K562 (cell line): Measurements from ENCODE around the gene LRRC25. TPM values are rescaled to one million over a fixed set of nuclear protein-coding genes. Genes with fewer than 3 reads are reported as not detected.

ENCODE experiments used
- ELF1 ChIP-seq: fragments of 200-800 bp; sonication (Bioruptor generic); IDR thresholded peaks from 2 replicates; pipeline ENCODE4 v1.6.1; 2016; ENCODE audit warnings: missing genetic modification characterization, missing compliant biosample characterization
- NCOA1 ChIP-seq: fragments of 450-650 bp; IDR thresholded peaks from 2 replicates; pipeline ENCODE4 v1.6.1; 2016; ENCODE audit warnings: low read depth
- SMARCC2 ChIP-seq: fragments of 450-650 bp; IDR thresholded peaks from 2 replicates; pipeline ENCODE4 v1.6.1; 2017; ENCODE audit warnings: antibody characterized with exemption, moderate library complexity, mild to moderate bottlenecking, low read depth
- polyA plus RNA-seq, 8 experiments: library from polyadenylated mRNA; depleted of rRNA in 4 of 8; stranded (reverse) in 5 of 8; unstranded in 3 of 8; fragments of >200 nt; fragmentation: Nextera tagmentation in 2 of 8; fragmentation: Illumina TruSeq in 1 of 8; extraction: Ambion mirVana in 2 of 8; extraction: Trizol in 1 of 8; gene quantifications; 2 replicates each; pipeline versions ENCODE4 v1.2.1 to v1.2.3, GENCODE V29; 2011 to 2014; ENCODE audit warnings: inconsistent platforms in 1 of 8, missing spikeins in 1 of 8
- total RNA-seq, 7 experiments: library from RNA; depleted of rRNA in 6 of 7; stranded (reverse); fragments of >200 nt in 6 of 7; fragmentation: Illumina TruSeq in 2 of 7; extraction: Trizol in 2 of 7; gene quantifications; 2 replicates each; pipeline versions ENCODE4 v1.2.1 to v1.2.3, GENCODE V29; 2011 to 2021; ENCODE audit warnings: low replicate concordance in 1 of 7
- TF ChIP-seq, protein P1 (sequence below): fragments of 200-600 bp; sonication (generic); IDR thresholded peaks from one replicate; pipeline ENCODE4 v1.6.1; 2012; ENCODE audit warnings: mild to moderate bottlenecking, low read depth, low read length, inconsistent platforms
- TF ChIP-seq, protein P2 (sequence below): IDR thresholded peaks from 3 replicates; pipeline ENCODE4 v1.6.1; 2011; ENCODE audit warnings: borderline replicate concordance, mild to moderate bottlenecking, moderate library complexity; ENCODE audit not compliant: insufficient read length; ENCODE audit errors: extremely low read depth
- TF ChIP-seq, protein P3 (sequence below): fragments of 250-450 bp; sonication (Bioruptor Pico); IDR thresholded peaks from 2 replicates; pipeline ENCODE4 v1.5.0; 2021; ENCODE audit warnings: mild to moderate bottlenecking, borderline replicate concordance

LRRC25 gene
- total and polyA plus RNA-seq, 9 of the 15 experiments (the other 6 are each of a cell fraction or from before 2014, with no cell fraction given), result 0.07 to 0.36 (median 0.10) TPM; not detected in 3

DNA sequence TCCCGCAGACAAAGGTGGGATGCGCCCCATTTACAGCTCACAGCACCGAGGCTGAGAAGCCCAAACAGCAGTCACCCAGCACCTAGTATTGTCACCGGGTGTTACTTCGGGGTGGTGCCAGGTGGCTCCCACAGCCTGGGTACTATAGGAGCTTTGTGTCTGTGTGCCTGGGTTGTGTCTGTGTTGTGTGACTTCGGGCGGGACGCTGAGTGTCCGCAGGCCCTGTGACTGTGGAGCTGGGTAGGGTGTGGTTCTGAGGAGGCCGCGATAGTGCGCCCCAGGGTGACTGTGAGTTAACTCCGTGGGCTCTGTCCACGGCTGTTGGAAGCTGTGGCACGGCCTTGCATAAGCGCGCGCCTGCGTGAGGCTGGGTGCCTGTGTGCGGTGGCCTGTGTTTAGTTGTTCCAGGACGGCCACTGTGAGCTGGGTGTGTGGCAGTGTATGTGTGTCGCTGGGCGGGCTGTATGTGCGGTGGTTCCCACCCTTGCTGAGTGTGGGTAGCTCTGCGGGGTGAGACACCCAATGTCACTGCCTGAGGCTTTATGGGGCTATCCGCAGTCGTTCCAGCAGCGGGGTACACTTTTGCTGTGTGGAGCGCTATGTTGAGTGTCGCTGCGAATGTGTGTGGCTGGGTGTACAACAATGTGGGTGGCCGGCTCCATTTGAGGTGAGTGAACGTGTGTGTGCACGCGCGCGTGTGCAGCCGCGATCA, 21.2 kb upstream of the LRRC25 start (continued):
- TF ChIP-seq ELF1 (tag), result no peak
- TF ChIP-seq SMARCC2, result no peak
- TF ChIP-seq NCOA1, result no peak
- TF ChIP-seq, protein P1, sequence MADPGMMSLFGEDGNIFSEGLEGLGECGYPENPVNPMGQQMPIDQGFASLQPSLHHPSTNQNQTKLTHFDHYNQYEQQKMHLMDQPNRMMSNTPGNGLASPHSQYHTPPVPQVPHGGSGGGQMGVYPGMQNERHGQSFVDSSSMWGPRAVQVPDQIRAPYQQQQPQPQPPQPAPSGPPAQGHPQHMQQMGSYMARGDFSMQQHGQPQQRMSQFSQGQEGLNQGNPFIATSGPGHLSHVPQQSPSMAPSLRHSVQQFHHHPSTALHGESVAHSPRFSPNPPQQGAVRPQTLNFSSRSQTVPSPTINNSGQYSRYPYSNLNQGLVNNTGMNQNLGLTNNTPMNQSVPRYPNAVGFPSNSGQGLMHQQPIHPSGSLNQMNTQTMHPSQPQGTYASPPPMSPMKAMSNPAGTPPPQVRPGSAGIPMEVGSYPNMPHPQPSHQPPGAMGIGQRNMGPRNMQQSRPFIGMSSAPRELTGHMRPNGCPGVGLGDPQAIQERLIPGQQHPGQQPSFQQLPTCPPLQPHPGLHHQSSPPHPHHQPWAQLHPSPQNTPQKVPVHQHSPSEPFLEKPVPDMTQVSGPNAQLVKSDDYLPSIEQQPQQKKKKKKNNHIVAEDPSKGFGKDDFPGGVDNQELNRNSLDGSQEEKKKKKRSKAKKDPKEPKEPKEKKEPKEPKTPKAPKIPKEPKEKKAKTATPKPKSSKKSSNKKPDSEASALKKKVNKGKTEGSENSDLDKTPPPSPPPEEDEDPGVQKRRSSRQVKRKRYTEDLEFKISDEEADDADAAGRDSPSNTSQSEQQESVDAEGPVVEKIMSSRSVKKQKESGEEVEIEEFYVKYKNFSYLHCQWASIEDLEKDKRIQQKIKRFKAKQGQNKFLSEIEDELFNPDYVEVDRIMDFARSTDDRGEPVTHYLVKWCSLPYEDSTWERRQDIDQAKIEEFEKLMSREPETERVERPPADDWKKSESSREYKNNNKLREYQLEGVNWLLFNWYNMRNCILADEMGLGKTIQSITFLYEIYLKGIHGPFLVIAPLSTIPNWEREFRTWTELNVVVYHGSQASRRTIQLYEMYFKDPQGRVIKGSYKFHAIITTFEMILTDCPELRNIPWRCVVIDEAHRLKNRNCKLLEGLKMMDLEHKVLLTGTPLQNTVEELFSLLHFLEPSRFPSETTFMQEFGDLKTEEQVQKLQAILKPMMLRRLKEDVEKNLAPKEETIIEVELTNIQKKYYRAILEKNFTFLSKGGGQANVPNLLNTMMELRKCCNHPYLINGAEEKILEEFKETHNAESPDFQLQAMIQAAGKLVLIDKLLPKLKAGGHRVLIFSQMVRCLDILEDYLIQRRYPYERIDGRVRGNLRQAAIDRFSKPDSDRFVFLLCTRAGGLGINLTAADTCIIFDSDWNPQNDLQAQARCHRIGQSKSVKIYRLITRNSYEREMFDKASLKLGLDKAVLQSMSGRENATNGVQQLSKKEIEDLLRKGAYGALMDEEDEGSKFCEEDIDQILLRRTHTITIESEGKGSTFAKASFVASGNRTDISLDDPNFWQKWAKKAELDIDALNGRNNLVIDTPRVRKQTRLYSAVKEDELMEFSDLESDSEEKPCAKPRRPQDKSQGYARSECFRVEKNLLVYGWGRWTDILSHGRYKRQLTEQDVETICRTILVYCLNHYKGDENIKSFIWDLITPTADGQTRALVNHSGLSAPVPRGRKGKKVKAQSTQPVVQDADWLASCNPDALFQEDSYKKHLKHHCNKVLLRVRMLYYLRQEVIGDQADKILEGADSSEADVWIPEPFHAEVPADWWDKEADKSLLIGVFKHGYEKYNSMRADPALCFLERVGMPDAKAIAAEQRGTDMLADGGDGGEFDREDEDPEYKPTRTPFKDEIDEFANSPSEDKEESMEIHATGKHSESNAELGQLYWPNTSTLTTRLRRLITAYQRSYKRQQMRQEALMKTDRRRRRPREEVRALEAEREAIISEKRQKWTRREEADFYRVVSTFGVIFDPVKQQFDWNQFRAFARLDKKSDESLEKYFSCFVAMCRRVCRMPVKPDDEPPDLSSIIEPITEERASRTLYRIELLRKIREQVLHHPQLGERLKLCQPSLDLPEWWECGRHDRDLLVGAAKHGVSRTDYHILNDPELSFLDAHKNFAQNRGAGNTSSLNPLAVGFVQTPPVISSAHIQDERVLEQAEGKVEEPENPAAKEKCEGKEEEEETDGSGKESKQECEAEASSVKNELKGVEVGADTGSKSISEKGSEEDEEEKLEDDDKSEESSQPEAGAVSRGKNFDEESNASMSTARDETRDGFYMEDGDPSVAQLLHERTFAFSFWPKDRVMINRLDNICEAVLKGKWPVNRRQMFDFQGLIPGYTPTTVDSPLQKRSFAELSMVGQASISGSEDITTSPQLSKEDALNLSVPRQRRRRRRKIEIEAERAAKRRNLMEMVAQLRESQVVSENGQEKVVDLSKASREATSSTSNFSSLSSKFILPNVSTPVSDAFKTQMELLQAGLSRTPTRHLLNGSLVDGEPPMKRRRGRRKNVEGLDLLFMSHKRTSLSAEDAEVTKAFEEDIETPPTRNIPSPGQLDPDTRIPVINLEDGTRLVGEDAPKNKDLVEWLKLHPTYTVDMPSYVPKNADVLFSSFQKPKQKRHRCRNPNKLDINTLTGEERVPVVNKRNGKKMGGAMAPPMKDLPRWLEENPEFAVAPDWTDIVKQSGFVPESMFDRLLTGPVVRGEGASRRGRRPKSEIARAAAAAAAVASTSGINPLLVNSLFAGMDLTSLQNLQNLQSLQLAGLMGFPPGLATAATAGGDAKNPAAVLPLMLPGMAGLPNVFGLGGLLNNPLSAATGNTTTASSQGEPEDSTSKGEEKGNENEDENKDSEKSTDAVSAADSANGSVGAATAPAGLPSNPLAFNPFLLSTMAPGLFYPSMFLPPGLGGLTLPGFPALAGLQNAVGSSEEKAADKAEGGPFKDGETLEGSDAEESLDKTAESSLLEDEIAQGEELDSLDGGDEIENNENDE, result no peak
- TF ChIP-seq, protein P2, sequence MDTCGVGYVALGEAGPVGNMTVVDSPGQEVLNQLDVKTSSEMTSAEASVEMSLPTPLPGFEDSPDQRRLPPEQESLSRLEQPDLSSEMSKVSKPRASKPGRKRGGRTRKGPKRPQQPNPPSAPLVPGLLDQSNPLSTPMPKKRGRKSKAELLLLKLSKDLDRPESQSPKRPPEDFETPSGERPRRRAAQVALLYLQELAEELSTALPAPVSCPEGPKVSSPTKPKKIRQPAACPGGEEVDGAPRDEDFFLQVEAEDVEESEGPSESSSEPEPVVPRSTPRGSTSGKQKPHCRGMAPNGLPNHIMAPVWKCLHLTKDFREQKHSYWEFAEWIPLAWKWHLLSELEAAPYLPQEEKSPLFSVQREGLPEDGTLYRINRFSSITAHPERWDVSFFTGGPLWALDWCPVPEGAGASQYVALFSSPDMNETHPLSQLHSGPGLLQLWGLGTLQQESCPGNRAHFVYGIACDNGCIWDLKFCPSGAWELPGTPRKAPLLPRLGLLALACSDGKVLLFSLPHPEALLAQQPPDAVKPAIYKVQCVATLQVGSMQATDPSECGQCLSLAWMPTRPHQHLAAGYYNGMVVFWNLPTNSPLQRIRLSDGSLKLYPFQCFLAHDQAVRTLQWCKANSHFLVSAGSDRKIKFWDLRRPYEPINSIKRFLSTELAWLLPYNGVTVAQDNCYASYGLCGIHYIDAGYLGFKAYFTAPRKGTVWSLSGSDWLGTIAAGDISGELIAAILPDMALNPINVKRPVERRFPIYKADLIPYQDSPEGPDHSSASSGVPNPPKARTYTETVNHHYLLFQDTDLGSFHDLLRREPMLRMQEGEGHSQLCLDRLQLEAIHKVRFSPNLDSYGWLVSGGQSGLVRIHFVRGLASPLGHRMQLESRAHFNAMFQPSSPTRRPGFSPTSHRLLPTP, result no peak
- TF ChIP-seq, protein P3, sequence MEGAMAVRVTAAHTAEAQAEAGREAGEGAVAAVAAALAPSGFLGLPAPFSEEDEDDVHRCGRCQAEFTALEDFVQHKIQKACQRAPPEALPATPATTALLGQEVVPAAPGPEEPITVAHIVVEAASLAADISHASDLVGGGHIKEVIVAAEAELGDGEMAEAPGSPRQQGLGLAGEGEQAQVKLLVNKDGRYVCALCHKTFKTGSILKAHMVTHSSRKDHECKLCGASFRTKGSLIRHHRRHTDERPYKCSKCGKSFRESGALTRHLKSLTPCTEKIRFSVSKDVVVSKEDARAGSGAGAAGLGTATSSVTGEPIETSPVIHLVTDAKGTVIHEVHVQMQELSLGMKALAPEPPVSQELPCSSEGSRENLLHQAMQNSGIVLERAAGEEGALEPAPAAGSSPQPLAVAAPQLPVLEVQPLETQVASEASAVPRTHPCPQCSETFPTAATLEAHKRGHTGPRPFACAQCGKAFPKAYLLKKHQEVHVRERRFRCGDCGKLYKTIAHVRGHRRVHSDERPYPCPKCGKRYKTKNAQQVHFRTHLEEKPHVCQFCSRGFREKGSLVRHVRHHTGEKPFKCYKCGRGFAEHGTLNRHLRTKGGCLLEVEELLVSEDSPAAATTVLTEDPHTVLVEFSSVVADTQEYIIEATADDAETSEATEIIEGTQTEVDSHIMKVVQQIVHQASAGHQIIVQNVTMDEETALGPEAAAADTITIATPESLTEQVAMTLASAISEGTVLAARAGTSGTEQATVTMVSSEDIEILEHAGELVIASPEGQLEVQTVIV (CRISPR knock-in tag), result no peak
